ENCODE results near the gene NUP210.
"Not testable (repeated sequence)": the region's sequence is repeated elsewhere in the genome, so short reads cannot be mapped to it uniquely, and the experiment has no call there.

NUP210 gene

DNA sequence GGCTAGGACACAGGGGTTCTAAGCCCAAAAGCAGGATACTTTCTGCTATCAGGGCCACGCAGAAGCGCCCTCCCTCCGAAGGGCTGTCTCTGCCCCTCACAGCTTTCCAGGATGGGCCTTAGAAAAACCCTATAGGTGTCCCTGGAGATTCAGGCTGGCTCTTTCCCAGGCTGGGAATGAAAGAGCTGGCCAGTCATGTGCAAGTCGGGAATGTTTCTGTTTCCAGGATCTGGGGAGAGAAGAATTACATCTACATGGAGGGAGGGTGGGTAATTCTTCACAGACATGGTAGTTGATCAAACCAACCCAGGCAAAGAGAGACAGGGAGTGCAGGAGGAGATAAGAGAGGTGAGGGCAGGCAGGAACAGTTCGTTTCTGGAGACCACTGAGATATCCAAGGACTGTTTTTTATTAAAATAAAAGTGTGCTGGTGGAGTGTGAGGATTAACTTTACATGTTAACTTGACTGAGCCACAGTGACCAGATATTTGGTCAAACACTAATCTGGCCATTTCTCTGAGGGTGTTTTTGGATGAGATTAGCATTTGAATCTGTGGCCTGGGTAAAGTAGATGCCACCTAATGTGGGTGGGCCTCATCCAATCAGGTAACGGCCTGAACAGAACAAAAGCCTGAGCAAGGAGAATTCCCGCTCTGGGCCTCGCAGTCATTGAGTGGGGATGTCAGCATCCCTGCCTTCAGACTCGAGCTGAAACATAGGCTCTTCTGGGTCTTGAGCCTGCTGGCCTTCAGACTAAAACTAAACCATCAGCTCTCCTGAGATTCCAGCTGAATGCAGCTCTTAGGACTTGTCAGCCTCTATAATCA, 15.3 kb downstream of the NUP210 start:
- no peak for DNase-seq

DNA sequence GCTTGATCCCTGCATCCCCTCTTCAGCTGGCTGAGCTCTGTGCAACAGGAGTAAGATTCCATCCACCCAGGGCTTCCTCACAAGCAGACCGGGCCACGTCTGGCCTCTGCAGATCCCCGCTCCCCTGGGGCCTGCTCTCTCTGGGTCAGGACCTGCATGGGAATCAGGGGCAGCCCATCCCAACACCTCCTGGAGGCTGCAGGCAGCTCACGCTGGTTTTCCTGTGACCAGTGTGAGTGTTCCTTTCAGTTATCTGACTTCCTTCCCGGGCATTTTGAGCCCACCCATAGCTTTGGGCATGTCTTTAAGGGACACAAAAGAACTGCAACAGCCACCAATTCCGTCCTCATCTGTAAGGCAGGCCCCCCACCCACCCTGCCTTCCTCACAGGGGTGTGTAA, 16.3 kb downstream of the NUP210 start:
- no peak for DNase-seq

DNA sequence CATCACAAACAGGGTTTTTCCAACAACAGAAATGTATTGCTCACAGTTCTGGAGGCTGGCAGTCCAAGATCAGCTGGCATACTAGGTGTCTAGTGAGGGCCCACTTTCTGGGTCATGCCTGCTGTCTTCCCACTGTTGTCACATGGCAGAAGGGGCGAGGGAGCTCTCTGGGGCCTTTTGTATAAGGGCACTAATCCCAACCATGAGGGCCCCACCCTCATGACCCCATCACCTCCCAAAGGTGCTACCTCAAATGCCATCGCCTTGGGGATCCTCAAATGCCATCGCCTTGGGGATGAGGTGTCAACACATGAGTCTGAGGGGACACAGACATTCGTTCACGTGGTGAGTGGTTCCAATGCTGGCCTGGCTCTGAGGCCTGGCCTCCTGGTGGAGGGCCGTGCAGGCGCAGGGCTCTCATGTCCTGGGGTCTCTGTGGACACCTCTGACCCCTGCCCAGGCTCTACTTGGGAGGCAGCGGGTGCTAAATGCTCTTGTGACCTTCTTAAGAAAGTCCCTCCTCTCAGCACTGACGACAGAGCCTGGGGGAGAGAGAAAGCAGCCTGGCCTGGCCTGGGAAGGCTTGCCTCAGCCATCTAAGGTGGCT, 16.8 kb downstream of the NUP210 start:
- DNase-seq: no peak

DNA sequence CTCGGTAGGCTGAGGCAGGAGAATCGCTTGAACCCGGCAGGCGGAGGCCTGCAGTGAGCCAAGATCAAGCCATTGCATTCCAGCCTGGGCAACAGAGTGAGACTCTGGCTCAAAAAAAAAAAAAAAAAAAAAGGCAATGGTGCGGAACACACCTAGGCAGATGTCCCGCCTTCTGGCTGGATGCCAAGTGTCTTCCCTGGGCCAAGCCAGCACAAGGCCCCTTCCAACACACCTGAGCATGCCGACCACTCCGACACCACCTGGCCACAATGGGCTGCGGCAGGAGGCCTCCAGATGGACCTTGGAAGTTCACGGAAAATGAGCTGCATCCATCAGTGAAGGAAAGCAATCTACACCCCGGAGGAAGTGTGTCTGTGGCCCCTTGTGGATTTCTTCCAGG, 19.0 kb downstream of the NUP210 start:
- DNase-seq: no peak

DNA sequence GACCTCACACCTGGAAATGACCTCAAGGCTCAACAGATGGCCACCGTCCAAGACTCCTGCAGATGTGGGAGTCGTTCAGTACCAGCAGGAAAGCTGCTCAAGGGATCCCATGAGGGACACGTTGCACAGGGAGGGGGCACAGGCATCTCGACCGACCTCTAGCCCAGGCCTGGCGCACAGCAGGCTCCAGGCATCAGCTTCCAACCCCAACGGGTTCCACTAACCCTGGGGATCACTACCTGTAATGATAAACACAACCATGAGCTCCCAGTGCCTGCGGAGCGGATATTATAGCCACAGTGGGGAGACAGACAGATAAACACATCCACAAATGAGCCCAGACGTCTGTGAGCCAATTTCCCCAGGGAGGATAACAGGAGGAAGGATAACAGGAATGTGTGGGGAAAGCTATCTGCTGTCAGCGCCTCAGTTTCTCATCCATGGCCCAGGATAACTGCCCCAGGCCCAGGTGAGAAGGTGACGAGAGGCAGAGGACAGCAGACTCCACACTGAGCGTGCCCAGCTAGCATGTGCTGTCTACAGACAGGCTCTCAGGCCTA, 19.9 kb downstream of the NUP210 start:
- no peak for DNase-seq

DNA sequence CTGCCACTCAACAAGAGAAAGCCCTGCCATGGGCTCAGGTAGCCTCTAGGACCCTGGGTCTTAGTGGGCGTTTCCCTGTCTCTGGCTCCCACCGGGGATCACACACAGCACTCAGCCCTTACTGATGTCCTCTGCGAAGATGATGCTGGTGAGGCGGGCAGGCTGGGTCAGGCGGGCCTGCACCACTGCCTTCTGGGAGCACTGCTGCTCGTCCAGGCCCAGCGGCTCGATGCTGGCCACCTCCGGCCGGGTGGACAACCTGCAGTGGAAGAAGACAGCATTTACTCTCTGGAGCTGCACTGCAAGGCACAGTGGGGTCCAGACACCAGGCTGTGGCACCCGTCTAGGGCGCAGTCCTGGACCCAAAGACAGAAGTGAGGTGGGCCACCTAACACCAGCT, 20.5 kb downstream of the NUP210 start:
- no peak for DNase-seq

DNA sequence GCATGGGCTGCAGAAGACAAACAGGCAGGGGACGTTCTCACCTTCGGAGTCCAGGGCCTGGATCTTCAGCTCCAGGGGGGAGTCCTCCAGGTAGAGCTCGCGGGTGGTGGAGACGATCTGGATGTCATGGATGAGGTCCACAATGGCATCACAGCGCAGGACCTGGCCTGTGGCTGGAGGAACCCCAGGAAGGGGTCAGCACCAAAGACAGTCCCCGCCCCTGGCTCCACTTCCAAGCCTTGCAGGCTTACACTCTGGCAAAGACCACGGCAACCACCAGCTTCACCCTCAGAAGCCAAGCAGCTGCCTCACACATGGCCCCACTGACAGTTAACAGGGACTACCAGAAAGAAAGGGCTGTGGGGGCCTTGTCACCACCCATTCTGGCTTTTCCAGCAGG, 22.8 kb downstream of the NUP210 start:
- no peak for DNase-seq

DNA sequence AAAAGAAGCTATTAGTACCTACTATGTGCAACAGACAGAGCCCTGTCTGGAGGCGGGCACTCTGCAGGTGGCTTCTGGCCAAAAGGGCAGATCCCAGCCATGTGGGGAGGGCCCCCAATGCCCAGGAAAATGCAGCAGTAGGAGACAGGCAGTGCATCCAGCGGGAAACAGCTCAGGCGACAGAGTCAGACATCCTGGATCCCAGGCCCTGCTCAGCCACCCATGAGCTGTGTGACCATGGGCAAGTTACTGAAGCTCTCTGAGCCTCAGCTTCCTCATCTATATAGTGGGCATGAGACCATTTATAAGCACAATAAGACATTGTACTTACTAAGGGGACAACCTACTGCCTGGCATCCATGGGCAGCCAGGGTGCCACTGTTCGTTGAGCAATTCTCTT, 25.8 kb downstream of the NUP210 start:
- no peak for DNase-seq

DNA sequence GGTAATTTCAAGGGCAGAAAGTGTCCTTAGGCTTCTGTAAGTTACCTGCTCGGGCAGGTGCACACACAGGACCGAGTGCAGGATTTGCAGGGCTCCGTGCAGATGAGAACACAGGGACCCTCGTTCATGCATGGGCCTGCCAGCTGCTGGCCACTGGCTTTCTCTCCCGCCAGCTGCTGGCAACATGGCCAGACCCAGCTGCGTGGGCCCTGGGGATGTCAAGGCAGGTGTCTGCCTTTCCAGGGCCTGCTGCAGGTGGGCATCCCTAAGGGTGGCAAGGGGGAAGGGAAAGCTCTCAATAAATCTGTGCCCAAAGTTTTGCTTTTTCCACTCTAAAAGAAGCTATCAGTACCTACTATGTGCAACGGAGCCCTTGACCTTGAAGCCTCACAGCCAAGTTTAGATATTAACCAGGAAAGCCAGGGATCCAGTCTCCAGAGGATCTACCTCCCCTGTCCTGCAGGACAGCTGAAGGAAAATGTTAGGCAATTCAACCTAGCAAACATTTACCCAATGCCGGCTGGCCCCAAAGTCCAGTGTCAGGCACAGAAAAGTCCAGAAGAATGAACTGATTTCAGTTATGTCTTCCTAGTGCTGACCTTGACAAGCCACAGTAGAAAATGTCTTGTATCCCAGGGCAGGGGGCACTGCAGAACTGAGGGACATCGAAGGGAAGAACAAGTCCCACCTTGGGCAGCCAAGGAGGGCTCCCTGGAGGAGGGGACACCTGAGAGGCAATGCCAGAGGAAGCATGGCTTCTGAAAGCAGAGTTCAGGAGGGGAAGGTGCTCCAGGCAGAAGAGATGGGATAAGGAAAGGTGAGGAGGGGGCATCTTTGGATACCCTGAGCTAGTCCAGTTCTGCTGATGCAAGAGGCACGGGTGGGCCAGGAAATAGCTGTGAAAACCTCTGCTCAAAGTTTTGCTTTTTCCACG, 26.4 kb downstream of the NUP210 start:
- no peak for DNase-seq

DNA sequence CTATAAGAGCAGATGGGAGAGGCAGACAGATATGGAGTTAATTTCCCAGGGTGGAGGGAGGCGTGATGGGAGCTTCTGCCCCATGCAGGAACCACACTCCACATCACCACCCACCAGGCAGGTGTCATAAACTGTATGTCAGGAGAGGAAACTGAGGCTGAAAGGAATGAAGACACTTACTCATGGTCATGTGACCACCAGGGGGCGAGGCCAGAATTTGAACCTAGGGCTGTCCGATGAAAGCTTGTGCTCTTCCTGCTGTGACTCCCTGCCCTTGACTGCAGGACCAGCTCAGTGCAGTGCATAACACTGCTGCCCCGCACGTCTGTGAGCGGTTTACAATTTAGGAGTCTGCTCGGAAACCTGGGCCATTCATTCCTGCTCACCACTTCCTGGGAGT, 28.8 kb downstream of the NUP210 start:
- no peak for DNase-seq

DNA sequence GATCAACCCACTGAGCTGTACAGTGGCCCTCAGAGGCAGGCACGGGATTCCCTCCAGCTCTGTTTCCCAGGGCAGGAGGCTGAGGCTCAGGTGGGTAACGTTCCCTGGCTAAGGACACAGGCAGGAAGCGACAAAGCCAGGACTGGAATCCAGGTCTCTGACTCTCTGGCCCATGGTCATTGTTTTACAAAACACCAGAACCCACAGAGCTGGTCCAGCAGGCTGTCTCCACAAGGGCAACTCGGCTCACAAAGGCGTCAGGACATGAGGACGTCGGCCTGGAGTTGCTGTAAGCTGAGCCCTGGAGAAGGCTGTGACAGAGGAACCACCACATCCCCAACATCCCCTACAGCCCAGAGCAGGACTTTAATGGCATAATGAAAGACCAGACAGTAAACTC, 30.7 kb downstream of the NUP210 start:
- no peak for DNase-seq

DNA sequence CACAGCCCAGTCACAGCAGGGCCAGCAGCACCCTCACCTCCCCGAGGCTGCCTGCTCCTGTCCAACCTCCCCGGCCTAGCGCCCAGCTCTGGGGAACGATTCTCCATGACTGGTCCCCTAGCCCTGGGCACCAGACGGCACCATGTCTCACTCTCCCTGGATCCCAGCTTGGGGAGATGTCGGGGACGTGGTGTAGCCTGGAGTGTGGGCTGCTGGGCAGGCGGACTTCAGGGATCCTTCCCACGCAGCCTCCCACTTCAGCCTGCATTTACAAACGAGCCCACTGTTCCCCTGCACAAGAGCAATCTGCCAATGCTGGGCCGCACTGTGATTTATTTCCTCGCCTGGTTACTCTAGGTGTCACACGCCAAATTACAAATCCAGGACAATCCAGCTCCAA, 31.3 kb downstream of the NUP210 start:
- DNase-seq: no peak

DNA sequence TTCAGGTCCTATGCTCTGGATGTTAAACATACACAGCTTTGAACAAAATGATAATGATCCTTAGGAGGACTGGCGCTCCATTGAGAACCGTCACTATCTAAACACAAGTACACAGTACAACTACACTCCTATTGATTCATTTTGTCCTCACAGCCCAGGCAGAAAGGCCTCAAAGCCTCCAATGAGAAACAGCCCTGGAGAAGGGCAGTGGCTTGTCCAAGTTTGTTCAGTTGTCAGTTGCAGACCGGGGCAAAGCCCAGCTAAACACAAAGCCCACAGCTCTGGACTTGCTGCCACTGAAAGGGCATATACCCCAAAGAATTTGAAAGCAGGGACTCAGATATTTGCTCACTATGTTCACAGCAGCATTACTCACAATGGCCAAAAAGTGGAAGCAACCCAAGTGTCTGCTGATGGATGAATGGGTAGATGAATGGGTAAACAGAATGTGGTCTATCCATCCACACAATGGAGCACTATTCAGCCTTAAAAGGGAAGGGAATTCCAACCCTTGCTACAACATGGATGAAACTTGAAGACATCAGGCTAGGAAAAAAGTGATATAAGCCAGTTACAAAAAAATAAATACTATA, 34.7 kb downstream of the NUP210 start:
- DNase-seq: no peak

DNA sequence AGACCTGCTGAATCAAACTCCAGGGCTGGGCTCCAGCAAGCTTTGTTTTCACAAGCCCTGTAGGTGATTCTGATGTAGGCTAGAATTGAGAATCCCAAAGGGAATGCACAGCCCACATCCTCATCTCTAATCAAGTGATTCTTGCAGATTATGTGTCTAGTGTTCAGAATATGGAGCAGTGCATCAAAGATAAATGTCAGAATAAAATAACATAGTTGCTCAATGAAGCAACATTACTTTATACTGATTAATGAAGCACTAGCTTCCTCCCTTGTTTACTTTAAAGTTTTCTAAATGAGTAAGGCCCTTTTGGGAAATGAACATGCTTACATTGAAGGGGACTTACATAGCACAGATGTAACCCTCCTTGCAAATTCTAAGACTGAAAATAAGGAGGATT, 39.2 kb downstream of the NUP210 start:
- DNase-seq: no peak

DNA sequence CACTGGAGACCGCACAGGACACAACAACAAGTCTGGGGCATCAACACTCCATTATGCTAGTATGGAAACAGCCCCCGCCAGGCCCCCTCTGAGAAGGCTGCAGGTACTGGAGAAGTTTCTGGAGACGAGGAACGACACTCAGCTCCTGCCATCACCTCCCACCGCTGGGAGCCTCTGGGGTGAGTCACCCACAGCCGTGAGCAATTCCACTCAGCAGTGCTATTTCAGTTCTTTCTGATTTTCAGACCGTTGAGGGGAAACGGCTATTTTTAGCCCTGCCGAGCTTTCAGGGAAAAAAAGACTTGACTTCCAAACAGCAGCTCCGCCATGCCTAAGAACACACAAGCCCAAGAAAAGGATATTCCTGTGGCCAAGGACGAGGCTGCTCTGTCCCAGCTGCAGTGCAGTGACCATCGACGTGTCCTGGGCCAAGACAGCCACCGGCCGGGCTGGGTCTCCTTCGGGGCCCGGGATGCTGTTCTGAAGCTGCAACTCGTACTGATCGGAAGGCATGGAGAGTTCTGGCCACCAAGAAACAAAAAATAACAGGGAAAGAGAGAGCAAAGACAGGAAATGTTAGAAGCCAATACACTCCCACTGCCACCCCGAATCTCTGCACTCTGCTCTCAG, 40.8 kb downstream of the NUP210 start:
- no peak for DNase-seq

DNA sequence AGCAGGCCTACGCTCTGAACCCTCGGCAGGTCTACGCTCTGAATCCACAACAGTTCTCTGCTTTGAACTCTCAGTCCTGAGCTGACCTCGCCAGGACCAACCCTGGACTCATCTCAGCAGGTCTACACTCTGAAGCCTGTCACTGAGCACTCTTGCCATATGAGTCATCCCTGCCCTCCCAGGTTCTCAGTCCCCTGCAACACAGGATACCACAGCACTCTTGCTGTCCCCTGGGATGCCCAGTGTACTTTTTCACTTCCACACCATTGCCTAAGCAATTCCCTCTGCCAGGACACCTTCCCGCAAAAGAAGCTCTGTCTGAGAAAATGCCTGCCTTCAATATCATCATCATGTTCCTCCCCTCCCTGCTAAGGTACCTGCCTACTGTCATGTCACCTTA, 42.0 kb downstream of the NUP210 start:
- no peak for DNase-seq

DNA sequence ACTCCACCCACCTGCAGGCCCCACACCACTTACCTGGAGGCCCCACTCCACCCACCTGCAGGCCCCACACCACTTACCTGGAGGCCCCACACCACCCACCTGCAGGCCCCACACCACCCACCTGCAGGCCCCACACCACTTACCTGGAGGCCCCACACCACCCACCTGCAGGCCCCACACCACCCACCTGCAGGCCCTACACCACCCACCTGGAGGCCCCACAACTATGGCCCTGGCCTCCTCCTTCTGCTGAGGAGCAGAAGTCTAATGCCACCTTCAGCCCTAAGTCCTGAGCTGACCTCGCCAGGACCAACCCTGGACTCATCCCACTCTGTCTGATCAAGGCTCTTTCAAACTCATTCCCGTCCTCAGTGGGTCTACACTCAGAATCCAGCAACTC, 42.4 kb downstream of the NUP210 start:
- DNase-seq: not testable (repeated sequence)

DNA sequence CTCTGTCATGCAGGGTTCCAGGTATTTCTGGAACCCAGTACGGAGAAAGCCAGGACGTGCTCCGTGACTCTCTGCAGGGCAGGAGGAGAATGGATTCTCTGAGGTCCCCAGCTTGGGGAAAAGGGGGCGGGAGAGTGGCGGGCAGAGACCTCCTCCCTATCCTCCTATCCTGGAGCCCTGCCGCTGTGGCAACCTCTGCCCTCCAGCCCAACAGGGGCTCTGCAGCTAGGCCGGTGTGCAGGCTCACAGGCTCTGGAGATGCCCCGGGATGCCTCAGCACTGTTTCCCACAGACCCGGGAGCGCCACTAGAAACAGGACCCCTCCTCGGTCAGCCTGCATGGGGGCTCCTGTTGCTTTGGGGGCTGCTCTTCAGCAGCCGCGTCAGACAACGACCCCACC, 43.1 kb downstream of the NUP210 start:
- no peak for DNase-seq

DNA sequence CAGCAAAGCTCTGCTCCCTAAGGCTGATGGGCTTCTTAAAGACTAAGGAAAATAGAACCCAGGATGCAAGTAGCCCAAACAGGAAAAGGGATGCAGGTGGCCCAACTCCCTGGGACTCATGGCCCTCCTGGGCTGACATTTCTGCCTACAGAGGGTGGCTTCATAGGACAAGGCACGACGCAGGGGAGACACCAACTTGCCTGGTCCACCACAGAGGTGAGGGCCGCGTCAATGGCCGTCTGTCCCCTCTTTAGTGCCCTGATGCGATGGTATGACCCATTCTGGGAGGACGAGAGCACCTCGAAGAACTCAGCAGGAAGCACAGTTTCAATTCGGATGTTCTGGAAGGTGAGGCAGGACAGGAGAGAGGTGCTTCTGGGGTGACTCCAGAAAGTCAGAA, 44.0 kb downstream of the NUP210 start:
- DNase-seq: no peak

DNA sequence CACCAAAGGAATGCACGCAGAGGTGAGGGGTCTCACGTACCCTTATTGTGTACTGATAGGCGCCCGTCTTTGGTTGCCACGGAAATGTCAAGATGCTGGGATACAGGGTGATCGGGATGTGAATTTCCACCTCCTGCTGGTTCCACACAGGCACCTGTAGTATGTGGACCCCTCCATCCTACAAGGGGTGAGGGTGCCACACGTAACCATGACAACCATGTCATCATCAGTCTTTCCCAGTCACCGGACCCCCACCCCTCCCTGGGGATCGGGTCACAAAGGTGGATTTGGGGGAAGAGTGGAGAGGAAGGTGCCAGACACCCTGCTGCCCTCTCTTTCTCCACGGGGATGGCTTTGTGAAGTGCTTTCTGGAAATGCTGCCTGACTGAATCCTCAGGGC, 44.7 kb downstream of the NUP210 start:
- DNase-seq: no peak

DNA sequence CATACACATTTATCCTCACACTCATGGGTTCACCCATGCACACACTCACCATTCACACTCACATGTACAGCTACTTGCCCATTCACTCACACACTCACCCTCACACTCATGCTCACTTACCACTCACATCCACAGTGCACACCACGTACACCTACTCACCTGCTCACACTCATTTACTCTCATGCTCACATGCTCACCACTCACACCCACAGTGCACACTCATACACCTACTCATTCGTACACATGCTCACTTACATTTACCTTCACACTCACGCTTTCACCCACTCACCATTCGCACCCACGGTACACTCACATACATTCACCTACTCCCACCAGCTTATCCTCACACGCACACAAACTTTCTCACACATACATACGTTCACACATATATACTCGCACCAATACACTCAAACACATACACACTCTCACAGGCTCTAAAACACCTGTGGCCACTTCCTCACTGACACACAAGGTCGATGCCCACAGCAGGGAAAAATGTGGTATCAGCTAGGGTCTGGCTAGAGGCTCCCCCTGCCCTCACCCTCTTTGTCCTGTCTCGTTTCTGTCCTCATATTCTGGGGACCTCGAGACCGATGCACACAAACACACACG, 46.0 kb downstream of the NUP210 start:
- no peak for DNase-seq

DNA sequence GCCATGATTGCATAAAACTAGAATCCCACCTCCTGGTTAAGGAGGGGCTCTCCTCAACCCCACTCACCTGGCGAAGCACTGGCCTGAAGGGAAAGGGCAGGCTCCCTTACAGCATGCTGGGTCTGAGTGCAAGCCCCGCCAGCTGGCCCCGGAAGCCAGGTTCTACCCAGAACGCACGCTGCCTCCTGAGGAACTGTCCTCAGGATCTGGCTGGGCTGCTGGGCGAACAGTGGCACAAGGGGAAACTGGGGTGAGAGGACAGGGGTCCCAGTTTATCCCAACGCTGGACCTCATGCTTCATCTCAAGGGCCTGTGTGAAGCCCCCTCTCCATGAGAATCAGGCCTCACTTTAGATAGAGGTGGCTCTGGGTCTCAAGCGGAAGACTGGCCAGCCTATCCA, 47.5 kb downstream of the NUP210 start:
- DNase-seq: no peak

All from suppressor macrophage treated with lipopolysaccharide for 4 hours (primary cell).